KOPT-K1 (cell line): ENCODE measurements around the gene VAMP7.
A peak's percentile ranks its signal among the peaks of the same experiment; 100 is the strongest.
"Not testable (repeated sequence)": the region's sequence is repeated elsewhere in the genome, so short reads cannot be mapped to it uniquely, and the experiment has no call there.

Experiments
- H3K27ac ChIP-seq: fragments of 200-600 bp; sonication (generic); 2 replicates; pipeline ENCODE4 v1.5.1; 2016; ENCODE audit warnings: antibody characterized with exemption, mild to moderate bottlenecking, low read depth, low read length; ENCODE audit not compliant: poor library complexity, severe bottlenecking
- H3K36me3 ChIP-seq: fragments of 200-600 bp; sonication (generic); 2 replicates; pipeline ENCODE4 v1.5.1; 2017; ENCODE audit warnings: antibody characterized with exemption, mild to moderate bottlenecking, low read length, moderate library complexity; ENCODE audit not compliant: insufficient read depth
- H3K9me3 ChIP-seq: fragments of 200-600 bp; sonication (generic); 2 replicates; pipeline ENCODE4 v1.5.1; 2017; ENCODE audit warnings: antibody characterized with exemption, low read length, mild to moderate bottlenecking; ENCODE audit not compliant: insufficient read depth, poor library complexity, severe bottlenecking

The VAMP7 gene

DNA sequence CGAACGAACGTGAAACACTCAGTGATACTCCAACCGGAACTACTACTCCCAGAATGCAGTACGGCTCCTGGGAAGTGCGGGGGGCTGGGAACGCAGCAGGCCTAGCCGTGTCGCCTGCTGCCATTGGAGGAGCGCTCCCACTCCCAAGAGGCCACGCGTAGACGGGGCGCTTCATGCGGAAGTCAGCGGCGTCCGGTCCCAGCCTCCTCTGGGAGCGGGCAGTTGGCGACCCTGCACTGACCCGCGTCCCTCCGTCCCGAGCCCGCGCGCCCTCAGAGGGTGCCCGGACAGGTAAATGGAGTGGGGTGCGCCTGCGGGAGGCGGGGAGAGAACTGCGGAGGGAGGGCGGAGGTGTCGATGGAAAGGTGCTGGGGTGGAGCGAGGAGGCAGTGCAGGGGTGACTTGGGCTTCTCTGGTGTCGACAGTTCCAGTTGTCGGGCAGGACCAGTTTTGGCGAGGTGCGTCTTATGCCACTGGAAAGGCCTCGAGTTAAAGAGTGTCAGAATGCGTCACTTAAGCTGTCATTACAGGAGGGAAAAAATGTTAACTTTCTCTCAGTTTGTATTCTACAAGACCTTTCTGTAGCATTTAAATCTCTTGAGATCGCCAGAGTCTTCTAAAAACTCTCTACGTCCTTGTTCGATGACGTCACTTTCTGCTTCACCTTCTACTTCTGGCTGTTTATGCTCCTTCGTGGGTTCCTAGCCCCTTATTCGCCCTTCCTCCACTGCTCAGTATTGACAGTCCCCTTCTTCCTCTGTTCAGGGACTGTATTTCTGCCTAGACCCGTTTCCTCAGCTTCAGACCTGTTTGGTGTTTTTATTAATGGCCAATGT is at the start of gene VAMP7:
VAMP7 (plus strand) TSS at position 188 of the 836 bp plus-strand sequence. CDS start 8,122 bp downstream, outside the sequence.
- peak within 1 kb of the TSS; percentile 72 for H3K27ac ChIP-seq
- H3K36me3 ChIP-seq, result no peaks in the 10 kb centered on the region
- H3K9me3 ChIP-seq, result no peaks in the 10 kb centered on the region

DNA sequence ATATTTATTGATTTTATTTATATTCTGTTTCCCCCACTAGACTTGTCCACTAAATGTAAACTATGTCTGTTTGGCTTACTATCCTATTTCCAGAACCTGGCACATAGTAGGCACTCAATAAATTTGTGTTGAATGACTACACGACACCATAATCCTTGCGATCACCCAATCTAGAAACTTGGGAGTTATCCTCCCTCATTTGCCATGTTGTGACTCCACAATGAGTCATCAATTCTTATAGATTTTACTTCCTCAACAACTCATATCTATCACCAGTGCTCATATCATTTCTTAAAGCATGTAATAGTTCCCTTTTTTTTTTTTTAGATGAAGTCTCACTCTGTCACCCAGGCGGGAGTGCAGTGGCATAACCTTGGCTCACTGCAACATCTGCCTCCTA is 39.9 kb upstream of the VAMP7 start:
- H3K36me3 ChIP-seq, result no peaks in the 10 kb centered on the region
- H3K9me3 ChIP-seq, result no peaks in the 10 kb centered on the region
- no peak overlapping the region for H3K27ac ChIP-seq

DNA sequence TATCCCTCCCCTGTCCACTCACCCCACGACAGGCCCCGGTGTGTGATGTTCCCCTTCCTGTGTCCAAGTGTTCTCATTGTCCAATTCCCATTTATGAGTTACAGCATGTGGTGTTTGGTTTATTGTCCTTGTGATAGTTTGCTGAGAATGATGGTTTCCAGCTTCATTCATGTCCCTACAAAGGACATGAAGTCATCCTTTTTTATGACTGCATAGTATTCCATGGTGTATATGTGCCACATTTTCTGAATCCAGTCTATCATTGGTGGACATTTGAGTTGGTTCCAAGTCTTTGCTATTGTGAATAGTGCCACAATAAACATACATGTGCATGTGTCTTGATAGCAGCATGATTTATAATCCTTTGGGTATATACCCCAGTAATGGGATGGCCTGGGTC is 29.4 kb upstream of the VAMP7 start:
- H3K27ac ChIP-seq, result not testable (repeated sequence)

GRCh38 chrX:155857561-155857960 is 23.6 kb upstream of the VAMP7 start:
- H3K27ac ChIP-seq, result no peak overlapping the region
- H3K9me3 ChIP-seq, result no peaks in the 10 kb centered on the region
- no peaks in the 10 kb centered on the region for H3K36me3 ChIP-seq

More for the DNA sequence above, 29.4 kb upstream of the VAMP7 start:
- not testable (repeated sequence) for H3K9me3 ChIP-seq, H3K36me3 ChIP-seq

- Histone ChIP-seq H3K36me3 (no peaks in the 10 kb centered on the region), H3K9me3 (peaks cover 5% of the 10 kb centered on the region), H3K27ac (no peak overlapping the region)
Observed at GRCh38 chrX:155864655-155865054, 16.5 kb upstream of the VAMP7 start.

- peaks cover 5% of the 10 kb centered on the region for H3K9me3 ChIP-seq
- no peaks in the 10 kb centered on the region for H3K36me3 ChIP-seq
- no peak overlapping the region for H3K27ac ChIP-seq
Observed at GRCh38 chrX:155865193-155865592, 16.0 kb upstream of the VAMP7 start.

- H3K27ac ChIP-seq, result no peak overlapping the region
- H3K9me3 ChIP-seq, result peaks cover 5% of the 10 kb centered on the region
- H3K36me3 ChIP-seq, result no peaks in the 10 kb centered on the region
Observed at GRCh38 chrX:155867821-155868220, 13.3 kb upstream of the VAMP7 start.

DNA sequence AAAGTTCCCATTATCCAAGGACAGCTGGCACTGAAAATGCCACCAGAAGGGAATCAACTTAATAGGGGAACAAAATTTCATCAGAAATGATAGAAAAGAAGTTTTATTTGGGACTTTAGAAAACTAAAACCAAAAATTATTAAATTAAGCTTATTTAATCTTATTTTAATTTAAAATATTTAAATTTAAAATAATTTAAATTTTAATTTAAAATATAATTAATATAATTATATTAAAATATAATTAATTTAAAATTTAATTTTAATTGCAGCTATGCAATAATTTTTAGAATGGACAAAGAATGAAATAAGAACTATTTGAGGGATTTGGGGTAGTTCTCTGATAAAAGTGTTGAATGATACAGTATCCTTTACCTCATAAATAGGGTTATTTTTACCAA is 10.2 kb upstream of the VAMP7 start:
- H3K9me3 ChIP-seq, result peaks cover 5% of the 10 kb centered on the region

GRCh38 chrX:155871934-155872333 is 9.2 kb upstream of the VAMP7 start:
- no peaks in the 10 kb centered on the region for H3K36me3 ChIP-seq
- peaks cover 5% of the 10 kb centered on the region for H3K9me3 ChIP-seq
- no peak overlapping the region for H3K27ac ChIP-seq

More for the DNA sequence above, 10.2 kb upstream of the VAMP7 start:
- H3K36me3 ChIP-seq, result no peaks in the 10 kb centered on the region
- H3K27ac ChIP-seq, result no peak overlapping the region

GRCh38 chrX:155873188-155873587 is 8.0 kb upstream of the VAMP7 start:
- Histone ChIP-seq H3K9me3 (peaks cover under 1% of the 10 kb centered on the region), H3K27ac (no peak overlapping the region), H3K36me3 (no peaks in the 10 kb centered on the region)

DNA sequence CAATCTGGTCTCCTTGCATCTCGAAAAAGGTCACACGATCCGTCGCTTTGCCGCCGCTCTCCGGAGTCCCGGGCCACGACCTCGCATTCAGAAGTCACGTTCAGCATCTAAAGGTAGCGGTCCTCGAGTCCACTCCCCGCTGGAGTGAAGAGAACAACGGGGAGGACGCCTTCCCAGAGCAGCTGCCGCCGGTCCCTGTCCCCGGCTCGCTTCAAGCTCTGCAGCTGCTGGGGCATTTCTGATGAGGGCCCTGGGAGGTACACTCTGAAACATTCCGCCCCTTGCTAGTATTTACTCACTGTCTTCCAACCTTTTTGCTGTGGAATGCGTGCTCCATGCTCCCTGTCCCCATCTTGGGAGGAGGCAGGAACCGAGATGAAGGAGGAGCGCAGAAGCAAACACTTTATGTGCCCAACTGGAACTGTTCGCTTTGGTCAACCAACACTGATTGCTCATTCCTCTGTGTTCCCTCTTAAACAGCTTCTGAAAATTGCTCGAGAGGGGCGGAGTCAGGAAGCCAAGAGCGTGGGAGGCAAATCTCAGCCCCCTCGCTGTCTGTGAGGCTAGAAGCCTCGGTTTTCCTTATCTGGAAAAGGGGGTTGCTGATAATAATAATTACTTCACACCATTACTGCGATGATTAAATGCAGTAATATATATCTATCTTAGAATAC is 6.4 kb upstream of the VAMP7 start:
- no peaks in the 10 kb centered on the region for H3K9me3 ChIP-seq
- H3K27ac ChIP-seq, result no peak overlapping the region
- no peaks in the 10 kb centered on the region for H3K36me3 ChIP-seq

GRCh38 chrX:155876704-155877103 is 4.4 kb upstream of the VAMP7 start:
- no peaks in the 10 kb centered on the region for H3K36me3 ChIP-seq
- H3K9me3 ChIP-seq, result no peaks in the 10 kb centered on the region
- no peak overlapping the region for H3K27ac ChIP-seq

- no peaks in the 10 kb centered on the region for H3K9me3 ChIP-seq
- H3K27ac ChIP-seq, result no peak overlapping the region
- no peaks in the 10 kb centered on the region for H3K36me3 ChIP-seq
Observed at GRCh38 chrX:155877288-155877687, 3.9 kb upstream of the VAMP7 start.

- no peaks in the 10 kb centered on the region for H3K9me3 ChIP-seq
- H3K27ac ChIP-seq, result peak overlapping the region; percentile 72
- H3K36me3 ChIP-seq, result no peaks in the 10 kb centered on the region
Observed at GRCh38 chrX:155880586-155881157, 473 bp upstream of the VAMP7 start.

GRCh38 chrX:155886409-155886808 is 5.3 kb downstream of the VAMP7 start:
- H3K27ac ChIP-seq, result no peak overlapping the region
- H3K36me3 ChIP-seq, result peaks cover 19% of the 10 kb centered on the region
- no peaks in the 10 kb centered on the region for H3K9me3 ChIP-seq
